ENCODE data around the gene AKIRIN2. TPM values are rescaled to one million over a fixed set of nuclear protein-coding genes. Genes with fewer than 3 reads are reported as not detected.

Gene AKIRIN2
- total and polyA plus RNA-seq, 9 of the 15 experiments (the other 6 are each of a cell fraction or from before 2014, with no cell fraction given) = 5.8 to 63.9 (median 28.1) TPM

- TF ChIP-seq BRF2 (IDR thresholded peaks at IDR 0.05; ENCODE audit: borderline replicate concordance, insufficient read depth, insufficient read length) (no peak), TCFL5 (CRISPR knock-in tag; conservative IDR thresholded peaks at IDR 0.05) (no peak), BMI1 (IDR thresholded peaks at IDR 0.05; ENCODE audit: low read length) (no peak), ELF4 (CRISPR knock-in tag; IDR thresholded peaks at IDR 0.05) (peak; percentile 75; the same call in 1 of the 2 replicates), PML (IDR thresholded peaks at IDR 0.05; ENCODE audit: low read length) (peak; percentile 87), KAT2B (IDR thresholded peaks at IDR 0.05; ENCODE audit: low read depth, low read length) (no peak), ZNF274 (IDR thresholded peaks at IDR 0.05; ENCODE audit: borderline replicate concordance, low read depth, low read length) (no peak), CHD1 (IDR thresholded peaks at IDR 0.05; ENCODE audit: low read length) (peak; percentile 92), FOXA3 (CRISPR knock-in tag; conservative IDR thresholded peaks at IDR 0.05 in 1 of 2, IDR thresholded peaks at IDR 0.05 in 1 of 2) (0 out of 4 replicates have a peak, but pooled peaks of 1 of the 2 experiments have one; percentile 10), SMAD1 (IDR thresholded peaks at IDR 0.05; ENCODE audit: low read depth, low read length, partially characterized antibody) (peak; percentile 88), ZKSCAN1 (IDR thresholded peaks at IDR 0.05; ENCODE audit: low read depth, low read length) (no peak), TBP (optimal IDR thresholded peaks at IDR 0.05; ENCODE audit: low read depth, low read length) (peak; percentile 96)
- TF ChIP-seq, protein P1, sequence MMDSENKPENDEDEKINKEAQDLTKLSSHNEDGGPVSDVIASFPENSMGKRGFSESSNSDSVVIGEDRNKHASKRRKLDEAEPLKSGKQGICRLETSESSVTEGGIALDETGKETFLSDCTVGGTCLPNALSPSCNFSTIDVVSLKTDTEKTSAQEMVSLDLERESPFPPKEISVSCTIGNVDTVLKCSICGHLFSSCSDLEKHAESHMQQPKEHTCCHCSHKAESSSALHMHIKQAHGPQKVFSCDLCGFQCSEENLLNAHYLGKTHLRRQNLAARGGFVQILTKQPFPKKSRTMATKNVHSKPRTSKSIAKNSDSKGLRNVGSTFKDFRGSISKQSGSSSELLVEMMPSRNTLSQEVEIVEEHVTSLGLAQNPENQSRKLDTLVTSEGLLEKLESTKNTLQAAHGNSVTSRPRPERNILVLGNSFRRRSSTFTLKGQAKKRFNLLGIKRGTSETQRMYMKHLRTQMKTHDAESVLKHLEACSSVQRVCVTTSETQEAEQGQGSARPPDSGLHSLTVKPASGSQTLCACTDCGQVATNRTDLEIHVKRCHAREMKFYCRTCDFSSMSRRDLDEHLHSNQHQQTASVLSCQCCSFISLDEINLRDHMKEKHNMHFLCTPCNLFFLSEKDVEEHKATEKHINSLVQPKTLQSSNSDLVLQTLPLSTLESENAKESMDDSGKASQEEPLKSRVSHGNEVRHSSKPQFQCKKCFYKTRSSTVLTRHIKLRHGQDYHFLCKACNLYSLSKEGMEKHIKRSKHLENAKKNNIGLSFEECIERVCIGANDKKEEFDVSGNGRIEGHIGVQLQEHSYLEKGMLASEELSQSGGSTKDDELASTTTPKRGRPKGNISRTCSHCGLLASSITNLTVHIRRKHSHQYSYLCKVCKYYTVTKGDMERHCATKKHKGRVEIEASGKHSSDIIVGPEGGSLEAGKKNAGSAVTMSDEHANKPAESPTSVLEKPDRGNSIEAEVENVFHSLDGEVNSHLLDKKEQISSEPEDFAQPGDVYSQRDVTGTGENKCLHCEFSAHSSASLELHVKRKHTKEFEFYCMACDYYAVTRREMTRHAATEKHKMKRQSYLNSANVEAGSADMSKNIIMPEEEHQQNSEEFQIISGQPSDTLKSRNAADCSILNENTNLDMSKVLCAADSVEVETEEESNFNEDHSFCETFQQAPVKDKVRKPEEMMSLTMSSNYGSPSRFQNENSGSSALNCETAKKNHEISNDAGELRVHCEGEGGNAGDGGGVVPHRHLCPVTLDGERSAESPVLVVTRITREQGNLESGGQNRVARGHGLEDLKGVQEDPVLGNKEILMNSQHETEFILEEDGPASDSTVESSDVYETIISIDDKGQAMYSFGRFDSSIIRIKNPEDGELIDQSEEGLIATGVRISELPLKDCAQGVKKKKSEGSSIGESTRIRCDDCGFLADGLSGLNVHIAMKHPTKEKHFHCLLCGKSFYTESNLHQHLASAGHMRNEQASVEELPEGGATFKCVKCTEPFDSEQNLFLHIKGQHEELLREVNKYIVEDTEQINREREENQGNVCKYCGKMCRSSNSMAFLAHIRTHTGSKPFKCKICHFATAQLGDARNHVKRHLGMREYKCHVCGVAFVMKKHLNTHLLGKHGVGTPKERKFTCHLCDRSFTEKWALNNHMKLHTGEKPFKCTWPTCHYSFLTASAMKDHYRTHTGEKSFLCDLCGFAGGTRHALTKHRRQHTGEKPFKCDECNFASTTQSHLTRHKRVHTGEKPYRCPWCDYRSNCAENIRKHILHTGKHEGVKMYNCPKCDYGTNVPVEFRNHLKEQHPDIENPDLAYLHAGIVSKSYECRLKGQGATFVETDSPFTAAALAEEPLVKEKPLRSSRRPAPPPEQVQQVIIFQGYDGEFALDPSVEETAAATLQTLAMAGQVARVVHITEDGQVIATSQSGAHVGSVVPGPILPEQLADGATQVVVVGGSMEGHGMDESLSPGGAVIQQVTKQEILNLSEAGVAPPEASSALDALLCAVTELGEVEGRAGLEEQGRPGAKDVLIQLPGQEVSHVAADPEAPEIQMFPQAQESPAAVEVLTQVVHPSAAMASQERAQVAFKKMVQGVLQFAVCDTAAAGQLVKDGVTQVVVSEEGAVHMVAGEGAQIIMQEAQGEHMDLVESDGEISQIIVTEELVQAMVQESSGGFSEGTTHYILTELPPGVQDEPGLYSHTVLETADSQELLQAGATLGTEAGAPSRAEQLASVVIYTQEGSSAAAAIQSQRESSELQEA (IDR thresholded peaks at IDR 0.05; ENCODE audit: low read depth) = no peak
- TF ChIP-seq, protein P2, sequence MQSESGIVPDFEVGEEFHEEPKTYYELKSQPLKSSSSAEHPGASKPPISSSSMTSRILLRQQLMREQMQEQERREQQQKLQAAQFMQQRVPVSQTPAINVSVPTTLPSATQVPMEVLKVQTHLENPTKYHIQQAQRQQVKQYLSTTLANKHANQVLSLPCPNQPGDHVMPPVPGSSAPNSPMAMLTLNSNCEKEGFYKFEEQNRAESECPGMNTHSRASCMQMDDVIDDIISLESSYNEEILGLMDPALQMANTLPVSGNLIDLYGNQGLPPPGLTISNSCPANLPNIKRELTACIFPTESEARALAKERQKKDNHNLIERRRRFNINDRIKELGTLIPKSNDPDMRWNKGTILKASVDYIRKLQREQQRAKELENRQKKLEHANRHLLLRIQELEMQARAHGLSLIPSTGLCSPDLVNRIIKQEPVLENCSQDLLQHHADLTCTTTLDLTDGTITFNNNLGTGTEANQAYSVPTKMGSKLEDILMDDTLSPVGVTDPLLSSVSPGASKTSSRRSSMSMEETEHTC (IDR thresholded peaks at IDR 0.05) = no peak
- TF ChIP-seq, protein P3, sequence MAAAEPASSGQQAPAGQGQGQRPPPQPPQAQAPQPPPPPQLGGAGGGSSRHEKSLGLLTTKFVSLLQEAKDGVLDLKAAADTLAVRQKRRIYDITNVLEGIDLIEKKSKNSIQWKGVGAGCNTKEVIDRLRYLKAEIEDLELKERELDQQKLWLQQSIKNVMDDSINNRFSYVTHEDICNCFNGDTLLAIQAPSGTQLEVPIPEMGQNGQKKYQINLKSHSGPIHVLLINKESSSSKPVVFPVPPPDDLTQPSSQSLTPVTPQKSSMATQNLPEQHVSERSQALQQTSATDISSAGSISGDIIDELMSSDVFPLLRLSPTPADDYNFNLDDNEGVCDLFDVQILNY (CRISPR knock-in tag; IDR thresholded peaks at IDR 0.05) = no peak
Observed at GRCh38 chr6:87701676-87702588, at the start of gene AKIRIN2 (continued).
